Activated CD4-positive, alpha-beta memory T cell treated with anti-CD3 and anti-CD28 coated beads, Interleukin-2, amount 10 ng/mL, durations not matched to agents 7 days and 5 days (primary cell): ENCODE data around the gene COL4A1. TPM values are rescaled to one million over a fixed set of nuclear protein-coding genes. Genes with fewer than 3 reads are reported as not detected.
"Not testable (repeated sequence)": the region's sequence is repeated elsewhere in the genome, so short reads cannot be mapped to it uniquely, and the experiment has no call there.

Experiments used
- CTCF ChIA-PET: fragments of 350-600 bp; sonication (Branson Sonifier 250); formaldehyde crosslinking; loops from one replicate; lab custom pipeline; 2021; ENCODE audit warnings: antibody characterized with exemption, inconsistent platforms; lab: Charles Lee
- POLR2A ChIA-PET: fragments of 350-600 bp; sonication (Branson Sonifier 250); formaldehyde crosslinking; loops from one replicate; lab custom pipeline; 2021; ENCODE audit warnings: antibody characterized with exemption; lab: Charles Lee
- DNase-seq: peaks from one replicate; pipeline ENCODE4 v3.0.0-alpha.2; 2020
- H3K27ac Mint-ChIP-seq: one replicate; pipeline ENCODE4 v1.8.0; 2021; ENCODE audit warnings: mild to moderate bottlenecking, mixed read lengths
- H3K27me3 Mint-ChIP-seq: one replicate; pipeline ENCODE4 v1.8.0; 2021; ENCODE audit warnings: mixed read lengths
- H3K36me3 Mint-ChIP-seq: one replicate; pipeline ENCODE4 v1.8.0; 2021; ENCODE audit warnings: low read depth, mixed read lengths
- H3K4me1 Mint-ChIP-seq: one replicate; pipeline ENCODE4 v1.8.0; 2021; ENCODE audit warnings: mixed read lengths
- H3K4me3 Mint-ChIP-seq: one replicate; pipeline ENCODE4 v1.8.0; 2021; ENCODE audit warnings: mild to moderate bottlenecking, mixed read lengths
- H3K9me3 Mint-ChIP-seq: one replicate; pipeline ENCODE4 v1.8.0; 2021; ENCODE audit warnings: mixed read lengths
- total RNA-seq, 2 experiments: library from RNA; stranded (reverse); gene quantifications; one replicate each; pipeline ENCODE4 v1.2.3, GENCODE V29; 2021

Gene COL4A1
- total RNA-seq, 2 experiments from 2014 or later = not detected

DNA sequence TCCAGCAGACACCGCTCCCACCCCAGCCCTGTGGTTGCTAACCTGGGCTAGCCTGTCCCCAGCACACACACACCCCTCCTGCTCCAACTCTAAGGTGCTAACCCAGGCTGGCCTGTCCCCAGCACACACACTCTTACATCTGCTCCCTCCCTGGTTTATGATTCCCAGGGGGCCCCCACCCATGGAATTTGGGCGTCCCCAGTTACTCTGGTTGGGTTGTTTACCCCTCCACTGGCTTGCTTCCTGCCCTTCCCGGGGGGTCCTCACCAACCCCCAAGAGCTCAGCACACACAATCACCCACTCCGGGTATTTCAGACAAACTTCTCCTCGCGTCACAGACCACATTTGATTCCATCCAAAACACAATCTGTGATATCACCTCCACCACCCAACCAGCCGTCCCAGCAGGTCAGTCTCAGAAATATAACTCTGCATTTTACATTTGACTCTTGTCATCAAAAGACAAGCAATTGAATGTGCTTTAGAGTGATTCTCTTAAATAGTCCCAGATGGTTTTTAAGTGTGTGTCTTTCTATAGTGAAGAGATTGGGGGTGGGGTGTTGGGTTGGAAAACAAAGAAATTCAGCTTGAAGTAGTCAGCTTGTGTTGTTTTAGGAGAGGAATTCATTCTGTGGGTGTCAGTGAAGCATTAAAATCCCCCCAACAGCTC, 20.2 kb upstream of the COL4A1 start:
- no peaks in the 10 kb centered on the region for H3K4me1 Mint-ChIP-seq
- no peaks in the 10 kb centered on the region for H3K9me3 Mint-ChIP-seq
- POLR2A ChIA-PET = no interaction called here
- no peak overlapping the region for H3K4me3 Mint-ChIP-seq
- no peak overlapping the region for H3K27ac Mint-ChIP-seq
- H3K36me3 Mint-ChIP-seq = no peaks in the 10 kb centered on the region
- CTCF ChIA-PET = no interaction called here
- H3K27me3 Mint-ChIP-seq = peaks cover 14% of the 10 kb centered on the region
- no peak for DNase-seq

DNA sequence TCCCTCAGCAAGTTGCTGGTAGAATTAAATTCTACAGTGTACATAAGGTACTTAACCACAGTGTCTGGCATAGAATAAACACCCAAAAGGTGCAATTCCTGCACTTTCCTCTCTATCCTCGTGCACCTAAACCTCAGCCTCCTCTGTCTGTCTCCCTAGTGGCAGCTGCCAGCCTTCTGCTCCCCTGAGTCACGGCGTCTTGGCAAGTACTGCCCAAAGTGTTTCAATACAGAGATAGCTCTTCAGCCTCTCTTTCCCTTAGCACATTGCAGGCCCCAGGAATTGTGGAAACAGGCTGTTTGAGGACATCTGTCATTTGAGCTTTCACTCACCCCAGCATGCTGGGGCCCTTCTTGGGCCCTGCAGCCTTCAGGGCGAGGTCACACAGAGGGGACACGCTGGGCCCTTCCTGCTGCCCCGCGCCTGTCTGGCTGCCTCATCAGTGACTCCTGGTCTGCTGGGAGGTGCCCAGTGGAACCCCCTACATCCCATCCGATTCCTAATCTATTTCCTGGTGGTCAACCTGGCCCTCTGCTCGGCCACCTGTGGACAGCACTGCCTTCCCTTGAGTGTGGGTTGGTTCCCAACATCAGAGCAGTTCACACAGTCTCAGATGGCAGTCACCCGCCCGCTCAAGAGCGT, 19.4 kb upstream of the COL4A1 start:
- Mint-ChIP-seq H3K27me3 (peaks cover 16% of the 10 kb centered on the region), H3K27ac (no peak overlapping the region), H3K4me1 (no peaks in the 10 kb centered on the region), H3K36me3 (no peaks in the 10 kb centered on the region), H3K4me3 (no peak overlapping the region), H3K9me3 (no peaks in the 10 kb centered on the region)
- ChIA-PET POLR2A (no interaction called here), CTCF (no interaction called here)
- no peak for DNase-seq

DNA sequence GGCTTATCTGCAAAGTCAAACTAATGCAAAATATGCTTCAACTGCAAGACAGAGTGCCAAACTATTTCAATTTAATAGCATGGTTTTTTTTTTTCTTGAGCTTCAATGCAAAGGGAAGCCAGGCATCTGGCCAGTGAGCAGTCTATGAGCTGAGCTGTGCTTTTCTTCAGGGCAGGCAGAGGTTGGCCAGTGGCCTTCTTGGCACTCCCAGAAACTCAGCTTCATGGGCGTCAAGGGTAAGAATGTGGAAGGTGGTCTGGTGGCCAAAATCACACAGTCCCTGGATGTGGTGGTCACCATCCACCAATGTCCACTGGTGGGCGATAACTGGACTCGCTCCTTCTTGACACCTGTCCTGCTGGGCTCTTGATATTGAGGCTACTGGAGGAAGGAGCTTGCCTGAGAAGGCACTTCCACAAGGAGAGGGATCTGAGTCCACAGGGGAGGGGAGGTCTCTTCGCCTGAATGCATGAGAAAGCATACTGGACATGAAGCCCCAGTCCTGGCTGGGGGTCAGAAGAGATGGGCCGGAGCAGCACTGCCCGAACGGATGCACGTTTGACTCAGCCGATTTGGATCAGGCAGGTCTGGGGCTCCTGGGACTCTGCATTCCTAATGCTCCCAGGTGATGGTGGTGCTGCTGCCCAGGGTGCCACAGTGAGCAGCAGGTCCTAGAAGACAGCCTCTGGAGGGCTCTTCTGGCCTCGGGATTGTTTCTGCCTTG, 17.2 kb upstream of the COL4A1 start:
- CTCF ChIA-PET = no interaction called here
- H3K27ac Mint-ChIP-seq = no peak overlapping the region
- no peak for DNase-seq
- POLR2A ChIA-PET = no interaction called here
- H3K4me3 Mint-ChIP-seq = no peak overlapping the region
- H3K27me3 Mint-ChIP-seq = peaks cover 16% of the 10 kb centered on the region
- H3K9me3 Mint-ChIP-seq = no peaks in the 10 kb centered on the region
- peaks cover 4% of the 10 kb centered on the region for H3K4me1 Mint-ChIP-seq
- no peaks in the 10 kb centered on the region for H3K36me3 Mint-ChIP-seq

DNA sequence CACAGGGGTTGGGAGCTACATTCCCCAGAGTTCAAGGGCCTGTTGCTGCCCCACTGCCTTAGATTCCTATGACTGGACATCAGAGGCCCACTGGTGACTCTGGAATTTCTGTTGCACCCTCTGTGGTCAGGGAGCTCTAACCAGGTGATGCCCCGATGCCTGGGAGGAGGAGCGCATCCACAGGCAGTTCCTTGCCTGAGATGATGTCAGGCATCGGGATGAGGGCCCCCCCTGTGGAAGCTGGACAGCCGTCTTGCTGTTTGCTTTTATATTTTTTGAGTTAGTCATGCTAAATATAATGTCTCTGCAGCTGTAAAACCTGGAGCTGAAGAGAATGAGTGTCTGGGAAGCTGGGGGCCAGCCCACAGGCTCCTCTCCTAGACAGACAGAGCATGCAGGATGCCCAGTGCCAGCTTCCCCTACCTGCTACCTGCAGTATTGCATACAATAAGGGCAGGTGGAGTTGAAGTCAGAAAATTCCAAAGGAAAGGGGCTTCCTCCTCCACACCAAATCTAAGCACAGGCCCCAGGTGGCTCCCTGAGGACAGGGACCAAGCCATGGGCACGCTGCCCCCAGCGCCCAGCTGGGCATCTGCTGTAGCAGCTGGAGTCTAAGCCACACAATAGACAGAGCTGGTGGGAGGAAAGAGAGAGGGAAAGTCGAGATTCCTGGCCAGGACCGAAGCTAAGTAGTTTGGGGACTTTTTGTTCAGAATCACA, 16.4 kb upstream of the COL4A1 start:
- peaks cover 4% of the 10 kb centered on the region for H3K4me1 Mint-ChIP-seq
- H3K36me3 Mint-ChIP-seq = no peaks in the 10 kb centered on the region
- H3K27ac Mint-ChIP-seq = no peak overlapping the region
- ChIA-PET POLR2A (no interaction called here), CTCF (no interaction called here)
- H3K27me3 Mint-ChIP-seq = peaks cover 14% of the 10 kb centered on the region
- DNase-seq = no peak
- no peaks in the 10 kb centered on the region for H3K9me3 Mint-ChIP-seq
- no peak overlapping the region for H3K4me3 Mint-ChIP-seq

DNA sequence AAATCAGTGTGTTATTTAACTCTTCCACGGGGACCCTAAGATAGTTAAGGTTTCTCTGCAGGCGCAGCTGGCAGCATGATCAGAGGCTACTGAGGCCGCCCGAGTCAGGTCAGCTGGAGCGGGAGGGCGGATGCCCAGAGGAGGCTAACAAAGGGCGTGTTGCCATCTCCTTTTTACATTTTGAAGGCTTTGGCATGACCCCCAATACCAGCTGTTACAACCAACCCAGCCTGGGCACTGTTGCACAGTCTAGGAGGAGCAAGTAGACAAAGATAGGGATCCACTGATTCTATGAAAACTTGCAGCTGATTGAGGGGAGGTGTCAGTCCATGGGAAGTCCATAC, 15.8 kb upstream of the COL4A1 start:
- peaks cover 14% of the 10 kb centered on the region for H3K27me3 Mint-ChIP-seq
- H3K4me3 Mint-ChIP-seq = no peak overlapping the region
- no peak for DNase-seq
- peaks cover 4% of the 10 kb centered on the region for H3K4me1 Mint-ChIP-seq
- CTCF ChIA-PET = no interaction called here
- no peaks in the 10 kb centered on the region for H3K9me3 Mint-ChIP-seq
- POLR2A ChIA-PET = no interaction called here
- H3K36me3 Mint-ChIP-seq = no peaks in the 10 kb centered on the region
- no peak overlapping the region for H3K27ac Mint-ChIP-seq

DNA sequence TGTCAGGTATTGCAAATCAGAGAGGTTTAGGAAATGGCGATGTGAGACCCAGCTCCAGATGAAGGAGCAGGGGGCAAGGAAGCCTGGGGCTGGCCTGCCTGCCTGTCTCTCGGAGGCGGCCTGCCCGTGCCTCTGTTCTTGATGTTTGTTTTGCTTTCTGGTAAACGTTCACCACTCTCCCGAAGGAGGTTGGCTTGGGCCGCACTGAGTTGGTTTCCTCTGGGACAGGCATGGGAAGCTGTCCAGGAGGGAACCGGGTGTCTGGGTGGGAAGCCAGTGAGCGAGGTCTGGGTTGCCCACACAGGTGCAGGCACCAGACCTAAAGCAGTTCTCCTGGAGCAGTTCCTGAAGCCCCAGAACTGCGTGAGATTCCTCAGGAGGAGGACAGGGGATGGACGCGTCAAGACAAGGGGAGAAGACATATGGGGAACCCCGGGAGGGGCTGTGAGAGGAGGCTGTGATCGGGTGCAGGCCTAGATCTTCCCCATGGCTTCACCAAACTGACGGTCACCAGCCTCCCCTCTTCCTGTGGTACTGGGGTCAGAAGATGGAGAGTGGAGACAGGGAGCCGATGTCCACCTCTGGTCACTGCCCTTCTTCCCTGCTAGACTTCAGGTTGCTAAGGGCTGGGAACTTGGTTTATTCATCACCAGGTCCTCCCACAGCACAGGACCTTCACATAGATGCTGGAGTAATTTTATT, 15.3 kb upstream of the COL4A1 start:
- H3K36me3 Mint-ChIP-seq = no peaks in the 10 kb centered on the region
- ChIA-PET CTCF (no interaction called here), POLR2A (no interaction called here)
- no peak overlapping the region for H3K27ac Mint-ChIP-seq
- H3K4me3 Mint-ChIP-seq = no peak overlapping the region
- peaks cover under 1% of the 10 kb centered on the region for H3K9me3 Mint-ChIP-seq
- peaks cover 13% of the 10 kb centered on the region for H3K27me3 Mint-ChIP-seq
- DNase-seq = no peak
- peaks cover 4% of the 10 kb centered on the region for H3K4me1 Mint-ChIP-seq

DNA sequence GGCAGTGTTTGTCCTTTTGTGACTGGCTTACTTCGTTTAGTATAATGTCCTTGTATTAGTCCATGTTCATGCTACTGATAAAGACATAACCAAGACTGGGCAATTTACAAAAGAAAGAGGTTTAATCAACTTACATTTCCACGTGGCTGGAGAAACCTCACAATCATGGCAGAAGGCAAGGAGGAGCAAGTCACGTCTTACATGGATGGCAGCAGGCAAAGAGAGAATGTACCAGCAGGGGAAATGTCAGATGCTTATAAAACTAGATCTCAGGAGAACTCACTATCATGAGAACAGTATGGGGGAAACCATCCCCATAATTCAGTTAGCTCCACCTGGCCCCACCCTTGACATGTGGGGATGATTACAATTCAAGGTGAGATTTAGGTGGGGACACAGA, 14.6 kb upstream of the COL4A1 start:
- CTCF ChIA-PET, POLR2A ChIA-PET, H3K4me3 Mint-ChIP-seq, H3K36me3 Mint-ChIP-seq, H3K4me1 Mint-ChIP-seq, H3K27ac Mint-ChIP-seq, DNase-seq, H3K9me3 Mint-ChIP-seq: not testable (repeated sequence)
- H3K27me3 Mint-ChIP-seq = peaks cover 16% of the 10 kb centered on the region

DNA sequence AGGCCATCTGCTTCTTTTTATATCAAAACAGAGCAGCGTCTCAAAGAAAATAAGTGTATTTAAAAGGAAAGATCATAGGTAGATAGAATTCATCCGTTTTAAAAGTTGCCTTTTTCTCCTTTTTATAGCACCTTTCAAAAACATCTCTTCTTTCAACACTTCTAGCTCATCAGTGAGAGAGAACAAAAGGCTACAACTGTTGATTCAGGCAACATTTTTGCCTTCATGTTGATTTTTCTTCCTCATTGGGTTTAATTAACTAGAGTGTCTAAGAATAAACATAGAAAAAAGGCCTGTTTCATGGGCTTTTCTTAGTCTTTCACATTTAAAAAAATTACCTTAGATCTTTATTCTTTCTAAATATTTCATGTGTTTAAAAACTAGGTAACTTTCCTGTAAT, 13.7 kb upstream of the COL4A1 start:
- H3K27me3 Mint-ChIP-seq = peaks cover 18% of the 10 kb centered on the region
- ChIA-PET CTCF (no interaction called here), POLR2A (no interaction called here)
- no peak for DNase-seq
- H3K4me1 Mint-ChIP-seq = peaks cover 4% of the 10 kb centered on the region
- no peak overlapping the region for H3K27ac Mint-ChIP-seq
- no peaks in the 10 kb centered on the region for H3K36me3 Mint-ChIP-seq
- H3K9me3 Mint-ChIP-seq = peaks cover 4% of the 10 kb centered on the region
- no peak overlapping the region for H3K4me3 Mint-ChIP-seq

DNA sequence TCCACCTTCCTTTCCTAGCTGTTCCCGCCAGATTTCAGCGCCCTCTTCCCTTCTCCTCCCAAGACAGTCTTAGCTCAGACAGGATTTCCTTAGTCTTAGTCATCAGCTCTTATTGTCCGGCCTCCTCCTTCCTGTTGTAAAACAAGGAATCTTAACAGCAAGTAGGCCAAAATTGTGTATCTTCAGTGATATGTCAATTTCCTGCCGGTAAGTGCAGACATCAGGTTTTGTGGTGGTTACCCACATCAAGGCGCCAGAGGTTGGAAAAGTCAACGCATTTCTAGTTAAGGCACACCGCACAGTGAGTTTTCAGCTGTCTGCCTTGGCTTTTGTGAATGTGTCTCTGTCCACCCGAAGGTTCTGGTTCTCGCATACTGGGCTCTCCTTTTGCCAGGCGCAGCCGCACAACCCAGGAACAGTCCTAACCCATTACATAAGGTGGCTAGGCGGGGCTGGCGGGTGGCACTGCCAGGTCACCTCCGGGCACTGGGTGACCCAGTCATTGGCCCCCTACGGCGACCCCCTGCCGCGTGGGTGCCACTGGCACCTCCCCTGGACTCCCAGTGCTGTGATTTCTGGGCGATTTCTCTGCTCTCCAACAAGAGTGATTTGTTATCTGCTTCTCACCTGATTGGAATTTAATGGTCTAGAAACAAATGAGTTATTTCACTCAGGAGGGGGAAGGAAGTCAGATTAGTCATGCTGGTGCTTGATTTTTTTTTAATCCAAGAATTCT, 13.0 kb upstream of the COL4A1 start:
- H3K27ac Mint-ChIP-seq = no peak overlapping the region
- H3K4me1 Mint-ChIP-seq = peaks cover 4% of the 10 kb centered on the region

DNA sequence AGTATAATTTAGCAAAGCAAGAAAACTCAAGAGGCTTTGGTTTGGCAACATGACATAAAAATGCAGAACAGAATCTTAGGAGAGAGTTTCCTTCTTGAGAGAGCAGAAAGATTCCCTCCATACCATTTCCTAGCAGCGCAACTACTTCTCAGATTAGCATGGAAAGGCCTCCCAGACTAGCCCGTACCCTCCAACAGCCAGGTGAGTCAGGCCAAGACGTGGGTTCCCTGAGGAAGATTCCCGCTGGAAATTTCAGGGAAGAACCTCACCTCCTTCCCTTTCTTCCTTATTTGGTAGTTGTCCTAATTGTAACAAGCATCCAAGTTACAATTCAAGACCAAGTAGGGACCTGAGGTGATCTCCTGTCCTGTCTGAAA, 12.4 kb upstream of the COL4A1 start:
- Mint-ChIP-seq H3K4me1 (peaks cover 4% of the 10 kb centered on the region), H3K27ac (no peak overlapping the region), H3K36me3 (no peaks in the 10 kb centered on the region), H3K4me3 (no peak overlapping the region), H3K27me3 (peaks cover 14% of the 10 kb centered on the region), H3K9me3 (peaks cover 4% of the 10 kb centered on the region)
- no peak for DNase-seq
- ChIA-PET CTCF (no interaction called here), POLR2A (no interaction called here)

More for the DNA sequence above, 13.0 kb upstream of the COL4A1 start:
- peaks cover 18% of the 10 kb centered on the region for H3K27me3 Mint-ChIP-seq
- ChIA-PET POLR2A (no interaction called here), CTCF (no interaction called here)
- peaks cover 4% of the 10 kb centered on the region for H3K9me3 Mint-ChIP-seq
- no peaks in the 10 kb centered on the region for H3K36me3 Mint-ChIP-seq
- no peak for DNase-seq
- no peak overlapping the region for H3K4me3 Mint-ChIP-seq

DNA sequence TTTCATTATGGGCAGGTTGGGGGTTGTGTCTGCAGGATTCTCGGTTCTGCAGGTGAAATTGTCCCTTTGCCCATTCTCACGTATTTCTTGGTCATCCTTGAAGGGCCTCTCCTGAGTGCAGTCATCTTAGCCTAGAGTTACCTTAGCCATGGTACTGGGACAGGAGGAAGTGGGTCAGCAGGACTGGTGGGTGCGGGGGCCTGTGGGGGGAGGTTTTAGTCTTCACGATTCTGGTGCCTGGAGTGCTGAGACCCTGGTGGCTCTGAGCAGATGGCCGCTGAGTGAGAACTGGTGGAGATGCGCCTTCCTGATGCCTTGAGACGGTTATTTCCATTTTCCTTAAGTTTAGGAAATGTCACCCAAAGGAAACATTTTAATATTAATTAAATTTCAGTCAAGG, 12.0 kb upstream of the COL4A1 start:
- H3K4me3 Mint-ChIP-seq = no peak overlapping the region

DNA sequence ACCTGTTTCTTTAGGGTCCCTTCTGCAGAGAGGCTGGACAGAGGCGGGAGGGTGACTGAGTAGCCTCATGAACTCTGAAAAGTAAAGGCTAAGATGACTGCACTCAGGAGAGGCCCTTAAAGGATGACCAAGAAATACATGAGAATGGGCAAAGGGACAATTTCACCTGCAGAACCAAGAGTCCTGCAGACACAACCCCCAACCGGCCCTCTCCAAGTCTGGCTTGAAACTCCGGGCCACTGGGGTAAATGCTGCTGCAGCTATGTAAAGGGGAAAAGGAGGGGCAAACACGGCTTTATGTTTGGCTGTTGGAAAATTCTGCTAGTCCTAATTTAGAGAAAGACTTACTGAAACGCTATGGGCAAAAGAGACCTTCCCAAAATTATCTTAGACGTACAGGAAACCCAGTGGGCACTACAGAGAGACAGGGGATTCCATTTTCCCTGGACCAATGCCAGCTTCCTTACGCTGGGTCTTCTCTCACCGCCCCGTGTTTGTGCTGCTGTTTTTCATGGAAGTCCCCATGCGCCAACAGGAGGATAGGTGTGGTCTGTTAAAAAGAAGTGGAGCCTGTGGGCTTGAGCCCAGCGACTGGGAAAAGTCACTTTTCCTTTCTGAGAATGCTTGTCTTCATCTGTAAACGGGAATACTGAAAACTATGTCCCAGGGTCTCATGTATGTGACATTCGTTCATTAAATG, 10.7 kb upstream of the COL4A1 start:
- H3K27me3 Mint-ChIP-seq = peaks cover 18% of the 10 kb centered on the region
- H3K9me3 Mint-ChIP-seq = peaks cover 4% of the 10 kb centered on the region
- H3K27ac Mint-ChIP-seq = no peak overlapping the region
- no peak for DNase-seq
- ChIA-PET CTCF (no interaction called here), POLR2A (no interaction called here)
- no peak overlapping the region for H3K4me3 Mint-ChIP-seq
- H3K36me3 Mint-ChIP-seq = no peaks in the 10 kb centered on the region
- H3K4me1 Mint-ChIP-seq = peaks cover 4% of the 10 kb centered on the region

More for the DNA sequence above, 12.0 kb upstream of the COL4A1 start:
- CTCF ChIA-PET = no interaction called here
- Mint-ChIP-seq H3K27ac (no peak overlapping the region), H3K4me1 (peaks cover 4% of the 10 kb centered on the region), H3K27me3 (peaks cover 14% of the 10 kb centered on the region), H3K36me3 (no peaks in the 10 kb centered on the region), H3K9me3 (peaks cover 4% of the 10 kb centered on the region)
- no peak for DNase-seq
- POLR2A ChIA-PET = no interaction called here
